Measurements from ENCODE around the gene ZCWPW1.
"Not testable (repeated sequence)": the region's sequence is repeated elsewhere in the genome, so short reads cannot be mapped to it uniquely, and the experiment has no call there.

ZCWPW1 gene

DNA sequence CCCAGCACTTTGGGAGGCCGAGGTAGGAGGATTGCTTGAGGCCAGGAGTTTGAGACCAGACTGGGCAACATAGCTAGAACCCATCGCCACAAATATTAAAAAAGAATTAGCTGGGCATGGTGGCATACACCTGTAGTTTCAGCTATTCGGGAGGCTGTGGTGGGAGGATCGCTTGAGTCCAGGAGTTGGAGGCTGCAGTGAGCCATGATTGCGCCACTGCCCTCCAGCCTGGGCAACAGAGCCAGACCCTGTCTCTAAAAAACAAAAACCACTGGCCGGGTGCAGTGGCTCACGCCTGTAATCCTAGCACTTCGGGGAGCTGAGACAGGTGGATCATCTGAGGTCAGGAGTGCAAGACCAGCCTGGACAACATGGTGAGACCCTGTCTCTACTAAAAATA lies 25.4 kb upstream of the ZCWPW1 start:
- not testable (repeated sequence) for DNase-seq

DNA sequence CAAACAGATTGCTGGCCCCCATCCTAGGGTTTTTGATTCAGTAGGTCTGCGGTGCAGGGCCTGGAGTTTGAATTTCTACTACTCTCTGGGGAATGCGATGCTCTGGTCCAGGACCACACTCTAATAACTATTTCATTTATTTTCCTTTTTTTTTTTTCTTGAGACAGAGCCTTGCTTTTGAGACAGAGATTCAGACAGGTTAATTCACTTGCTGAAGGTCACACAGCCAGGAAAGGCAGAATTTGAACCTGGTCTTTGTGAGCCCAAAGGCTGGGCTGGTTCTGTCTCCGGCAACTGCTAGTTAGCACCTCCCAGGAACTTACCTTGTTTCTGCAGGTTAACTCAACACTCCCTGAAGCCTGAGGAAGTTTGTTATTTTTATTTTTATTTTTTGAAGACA lies 24.0 kb upstream of the ZCWPW1 start:
- no peak for DNase-seq

DNA sequence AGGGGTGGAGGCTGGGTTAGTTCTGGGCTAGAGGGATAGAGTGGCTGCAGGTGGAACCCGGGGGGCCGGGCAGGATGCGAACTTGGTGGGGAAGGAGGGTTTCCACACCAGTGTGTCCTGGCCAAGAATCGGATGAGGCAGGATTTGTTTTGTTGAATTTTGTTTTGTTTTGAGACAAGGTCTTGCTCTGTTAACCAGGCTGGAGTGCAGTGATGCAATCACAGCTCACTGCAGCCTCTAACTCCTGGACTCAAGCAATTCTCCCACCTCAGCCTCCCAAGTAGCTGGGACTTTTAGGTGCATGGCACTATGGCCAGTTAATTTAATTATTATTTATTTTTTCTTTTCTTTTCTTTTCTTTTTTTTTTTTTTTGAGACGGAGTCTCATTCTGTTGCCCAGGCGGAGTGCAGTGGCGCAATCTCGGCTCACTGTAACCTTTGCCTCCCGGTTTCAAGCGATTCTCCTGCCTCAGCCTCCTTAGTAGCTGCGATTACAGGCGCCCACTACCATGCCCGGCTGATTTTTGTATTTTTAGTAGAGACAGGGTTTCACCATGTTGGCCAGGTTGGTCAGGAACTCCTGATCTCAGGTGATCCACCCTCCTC lies 20.8 kb upstream of the ZCWPW1 start:
- no peak for DNase-seq

DNA sequence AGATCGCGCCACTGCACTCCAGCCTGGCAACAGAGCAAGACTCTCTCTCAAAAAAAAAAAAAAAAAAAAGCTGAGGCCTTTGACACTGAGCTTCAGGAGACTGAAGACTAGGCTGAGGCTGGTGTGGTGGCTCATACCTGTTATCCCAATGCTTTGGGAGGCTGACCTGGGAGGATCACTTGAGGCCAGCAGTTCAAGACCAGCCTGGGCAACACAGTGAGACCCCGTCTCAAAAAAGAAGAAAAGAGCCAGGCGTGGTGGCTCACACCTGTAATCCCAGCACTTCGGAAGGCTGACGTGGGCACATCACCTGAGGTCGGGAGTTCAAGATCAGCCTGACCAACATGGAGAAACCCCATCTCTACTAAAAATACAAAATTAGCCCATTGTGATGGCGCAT lies 18.9 kb upstream of the ZCWPW1 start:
- not testable (repeated sequence) for DNase-seq

DNA sequence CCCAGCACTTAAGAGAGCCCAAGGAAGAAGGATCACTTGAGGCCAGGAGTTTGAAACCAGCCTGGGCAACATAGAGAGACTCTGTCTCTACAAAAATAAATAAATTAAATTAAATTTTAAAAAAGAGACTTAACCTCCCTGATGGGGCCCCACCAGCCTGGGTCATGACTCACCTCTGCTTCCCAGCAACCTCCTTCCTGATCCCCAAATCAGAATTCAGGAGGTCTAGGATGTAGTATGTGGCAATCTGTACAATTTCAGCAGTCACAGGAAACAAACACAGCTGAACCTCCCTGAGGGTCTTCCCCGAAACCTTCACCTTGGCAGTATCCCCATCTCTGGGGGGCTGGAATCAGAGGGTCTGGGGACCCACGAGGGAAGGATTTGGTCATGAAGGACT lies 17.5 kb upstream of the ZCWPW1 start:
- DNase-seq = peak; percentile 61

DNA sequence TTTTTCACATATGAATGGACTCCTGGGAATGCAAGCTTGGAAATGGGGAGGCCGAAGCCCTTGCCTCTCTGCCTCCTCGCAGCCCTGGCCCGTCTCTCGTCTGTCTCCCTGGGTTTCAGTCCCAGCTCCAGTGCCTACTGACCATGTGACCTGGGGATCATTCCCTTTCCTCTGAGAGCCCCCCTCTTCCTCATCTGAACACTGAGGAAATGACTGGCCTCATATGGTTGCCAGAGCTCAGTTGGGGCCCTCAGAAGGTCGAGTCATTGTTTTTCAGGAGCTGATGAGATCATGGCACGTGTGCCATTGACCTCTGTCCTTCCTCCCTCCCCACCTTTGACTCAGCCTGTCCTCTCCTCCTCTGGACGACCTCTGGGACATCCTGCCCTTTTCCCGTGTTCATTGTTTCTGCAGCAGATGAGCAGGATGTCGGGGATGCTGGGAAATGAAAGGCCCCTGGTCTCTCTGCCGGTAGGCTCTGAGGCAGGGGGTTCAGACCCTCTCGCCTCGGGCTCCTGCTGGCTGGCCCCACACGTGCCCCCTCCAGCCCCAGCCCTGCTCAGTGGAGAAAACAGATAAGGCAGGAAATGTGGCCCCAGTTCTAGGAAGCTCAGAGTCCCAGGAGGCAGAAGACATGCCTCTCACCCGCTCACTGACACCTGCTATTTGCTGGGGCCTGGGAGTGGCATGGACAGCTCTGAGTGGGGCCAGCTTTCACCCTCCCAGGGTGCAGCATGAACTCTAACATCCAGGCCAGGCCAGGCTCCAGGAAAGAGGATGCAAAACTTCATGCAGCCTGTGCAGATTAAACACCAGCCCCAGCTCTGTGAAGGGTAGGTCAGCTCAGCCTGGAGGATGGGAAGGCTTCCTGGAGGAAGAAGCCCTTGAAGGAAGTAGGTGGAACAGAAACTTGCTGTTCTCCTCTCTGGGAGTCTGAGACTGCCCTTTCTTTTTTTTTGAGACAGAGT lies 16.1 kb upstream of the ZCWPW1 start:
- peak; percentile 52 for DNase-seq

DNA sequence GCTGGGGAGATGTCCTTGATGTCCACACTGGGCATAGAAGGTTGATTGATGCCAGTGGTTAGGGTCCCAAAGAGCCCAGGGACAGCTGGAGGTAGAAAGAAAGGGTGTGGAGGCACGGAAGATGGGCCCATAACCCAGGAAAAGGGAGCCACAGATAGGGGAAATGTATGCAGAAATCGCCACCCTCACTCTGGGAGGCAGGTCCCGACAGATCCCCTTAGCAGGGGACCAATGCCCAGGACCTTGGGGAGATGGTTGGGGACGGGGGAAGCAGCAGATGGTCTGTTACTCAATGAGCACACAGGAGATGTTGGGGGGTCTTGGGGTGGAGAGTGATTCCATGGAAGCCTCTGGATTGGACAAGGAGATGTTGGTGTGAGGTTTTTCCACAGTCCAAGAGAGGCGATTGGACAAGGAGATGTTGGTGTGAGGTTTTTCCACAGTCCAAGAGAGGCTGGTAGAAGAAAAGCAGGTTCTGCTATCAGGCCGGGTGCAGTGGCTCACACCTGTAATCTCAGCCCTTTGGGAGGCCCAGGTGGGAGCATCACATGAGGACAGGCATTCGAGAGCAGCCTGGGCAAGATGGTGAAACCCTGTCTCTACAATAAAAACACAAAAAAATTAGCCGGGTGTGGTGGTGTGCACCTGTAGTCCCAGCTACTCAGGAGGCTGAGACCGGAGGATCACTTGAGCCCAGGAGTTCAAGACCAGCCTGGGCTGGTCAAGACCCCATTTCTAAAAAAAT lies 14.8 kb upstream of the ZCWPW1 start:
- DNase-seq = no peak

DNA sequence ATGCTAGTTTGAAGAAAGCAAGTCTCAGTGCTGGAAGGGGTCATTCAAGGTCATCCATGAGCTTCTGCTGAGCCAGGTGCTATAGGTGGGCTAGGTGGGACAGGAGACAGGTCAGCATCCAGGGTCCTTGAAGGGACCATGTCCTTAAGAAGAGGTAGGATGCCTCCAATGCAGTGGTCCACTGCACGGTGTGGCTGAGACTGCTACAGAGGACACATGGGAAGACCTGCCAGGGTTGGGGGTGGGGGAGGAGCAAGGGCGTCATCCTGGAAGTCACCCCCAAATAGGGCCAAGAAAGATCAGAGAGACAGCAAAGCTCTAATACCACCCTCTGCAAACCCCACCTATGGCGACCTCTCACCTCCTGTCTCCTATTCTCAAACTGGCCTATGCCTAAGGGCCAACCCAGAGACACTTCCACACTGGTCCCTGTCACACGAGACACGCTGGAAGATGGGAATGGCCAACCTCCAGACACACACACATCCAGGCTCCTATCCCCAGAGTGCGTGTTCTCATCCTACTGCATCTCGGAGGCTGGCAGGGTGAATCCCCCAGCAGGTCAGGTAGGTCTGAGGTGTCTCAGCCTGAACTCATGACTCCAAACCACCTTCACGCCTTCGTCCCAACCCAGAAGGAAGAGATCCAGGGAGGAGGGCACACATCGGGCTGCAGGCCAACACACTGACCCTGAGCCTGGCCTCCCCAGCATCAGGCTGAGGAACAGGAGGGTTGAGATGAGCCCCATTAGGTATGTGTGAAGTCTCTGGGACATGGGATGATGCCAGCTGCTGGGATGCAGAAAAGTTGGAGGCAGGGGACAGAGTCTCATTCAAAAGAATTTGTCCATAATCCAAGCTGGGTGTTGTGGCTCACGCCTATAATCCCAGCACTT lies 13.4 kb upstream of the ZCWPW1 start:
- no peak for DNase-seq

DNA sequence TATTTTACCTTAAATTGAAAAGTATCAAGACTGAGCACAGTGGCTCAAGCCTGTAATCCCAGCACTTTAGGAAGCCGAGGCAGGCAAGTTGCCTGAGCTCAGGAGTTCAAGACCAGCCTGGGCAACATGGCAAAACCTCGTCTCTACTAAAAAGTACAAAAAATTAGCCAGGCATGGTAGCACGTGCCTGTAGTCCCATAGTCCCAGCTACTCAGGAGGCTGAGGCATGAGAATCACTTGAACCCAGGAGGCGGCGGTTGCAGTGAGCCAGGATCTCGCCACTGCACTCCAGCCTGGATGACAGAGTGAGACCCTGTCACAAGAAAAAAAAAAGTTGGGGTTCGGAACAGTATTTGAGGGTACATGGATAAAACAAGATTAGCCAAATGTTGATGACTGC lies 10.7 kb upstream of the ZCWPW1 start:
- DNase-seq = not testable (repeated sequence)

DNA sequence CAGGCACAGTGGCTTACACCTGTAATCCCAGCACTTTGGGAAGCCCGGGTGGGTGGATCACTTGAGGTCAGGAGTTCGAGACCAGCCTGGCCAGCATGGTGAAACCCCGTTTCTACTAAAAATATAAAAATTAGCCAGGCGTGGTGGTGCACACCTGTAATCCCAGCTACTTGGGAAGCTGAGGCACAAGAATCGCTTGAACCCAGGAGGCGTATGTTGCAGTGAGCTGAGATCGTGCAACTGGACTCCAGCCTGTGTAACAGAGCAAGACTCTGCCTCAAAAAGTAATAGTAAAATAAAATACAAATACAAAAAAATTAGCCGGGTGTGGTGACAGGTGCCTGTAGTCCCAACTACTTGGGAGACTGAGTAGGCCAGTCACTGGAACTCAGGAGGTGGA lies 10.2 kb upstream of the ZCWPW1 start:
- DNase-seq = not testable (repeated sequence)

DNA sequence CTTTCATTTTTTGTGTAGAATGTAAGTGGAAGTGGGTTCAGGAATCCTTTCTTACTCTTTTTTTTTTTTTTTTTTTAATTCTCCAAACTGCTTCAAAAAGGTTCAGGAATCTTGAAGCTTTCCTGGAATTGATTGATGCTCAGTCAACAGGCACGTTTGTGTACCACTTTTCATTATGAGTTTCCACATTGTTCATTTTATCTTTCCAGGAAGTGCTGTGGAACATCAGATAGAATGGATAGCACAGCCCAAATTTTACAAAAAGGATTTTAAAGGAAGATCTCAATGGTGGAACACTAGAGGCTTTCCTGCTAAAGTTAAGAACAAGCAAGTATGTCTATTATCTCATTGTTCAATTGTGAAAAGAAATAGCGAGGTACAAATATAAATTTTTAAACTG lies 9.7 kb upstream of the ZCWPW1 start:
- DNase-seq = no peak

DNA sequence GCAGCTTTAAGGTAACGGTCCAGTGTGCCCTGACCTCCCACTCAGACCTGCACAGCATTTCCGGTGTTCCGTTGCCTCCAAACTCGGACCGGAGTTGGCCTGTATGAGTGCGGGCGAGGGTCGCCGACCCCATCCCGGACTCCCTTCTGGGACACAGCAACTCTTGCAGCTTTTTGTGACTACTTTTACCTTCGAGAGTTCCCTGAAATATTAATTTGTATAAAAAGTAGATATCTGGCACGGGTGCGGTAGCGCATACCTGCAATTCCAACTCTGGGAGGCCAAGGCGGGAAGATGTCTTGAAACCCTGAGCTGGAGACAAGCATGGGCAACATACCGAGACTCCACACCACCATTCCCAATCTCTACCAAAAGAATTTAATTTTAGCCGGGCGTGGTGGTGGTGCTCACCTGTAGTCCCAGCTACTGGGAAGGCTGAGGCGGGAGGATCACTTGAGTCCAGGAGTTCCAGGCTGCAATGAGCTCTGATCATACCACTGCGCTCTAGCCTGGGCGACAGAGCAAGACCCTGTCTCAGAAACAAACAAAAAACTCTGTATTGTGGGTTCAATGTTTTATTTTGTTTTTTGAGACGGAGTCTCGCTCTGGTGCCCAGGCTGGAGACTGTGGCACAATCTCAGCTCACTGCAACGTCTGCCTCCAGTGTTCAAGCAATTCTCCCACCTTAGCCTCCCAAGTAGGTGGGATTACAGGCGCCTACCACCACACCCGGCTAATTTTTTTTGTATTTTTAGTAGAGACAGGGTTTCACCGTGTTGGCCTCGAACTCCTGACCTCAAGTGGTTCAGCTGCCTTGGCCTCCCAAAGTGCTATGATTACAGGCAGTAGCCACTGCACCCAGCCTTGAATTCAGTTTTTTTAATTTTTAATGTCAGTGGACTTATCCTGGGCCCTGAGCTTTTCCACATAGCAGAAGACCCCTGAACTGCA lies 8.9 kb upstream of the ZCWPW1 start:
- DNase-seq = no peak

DNA sequence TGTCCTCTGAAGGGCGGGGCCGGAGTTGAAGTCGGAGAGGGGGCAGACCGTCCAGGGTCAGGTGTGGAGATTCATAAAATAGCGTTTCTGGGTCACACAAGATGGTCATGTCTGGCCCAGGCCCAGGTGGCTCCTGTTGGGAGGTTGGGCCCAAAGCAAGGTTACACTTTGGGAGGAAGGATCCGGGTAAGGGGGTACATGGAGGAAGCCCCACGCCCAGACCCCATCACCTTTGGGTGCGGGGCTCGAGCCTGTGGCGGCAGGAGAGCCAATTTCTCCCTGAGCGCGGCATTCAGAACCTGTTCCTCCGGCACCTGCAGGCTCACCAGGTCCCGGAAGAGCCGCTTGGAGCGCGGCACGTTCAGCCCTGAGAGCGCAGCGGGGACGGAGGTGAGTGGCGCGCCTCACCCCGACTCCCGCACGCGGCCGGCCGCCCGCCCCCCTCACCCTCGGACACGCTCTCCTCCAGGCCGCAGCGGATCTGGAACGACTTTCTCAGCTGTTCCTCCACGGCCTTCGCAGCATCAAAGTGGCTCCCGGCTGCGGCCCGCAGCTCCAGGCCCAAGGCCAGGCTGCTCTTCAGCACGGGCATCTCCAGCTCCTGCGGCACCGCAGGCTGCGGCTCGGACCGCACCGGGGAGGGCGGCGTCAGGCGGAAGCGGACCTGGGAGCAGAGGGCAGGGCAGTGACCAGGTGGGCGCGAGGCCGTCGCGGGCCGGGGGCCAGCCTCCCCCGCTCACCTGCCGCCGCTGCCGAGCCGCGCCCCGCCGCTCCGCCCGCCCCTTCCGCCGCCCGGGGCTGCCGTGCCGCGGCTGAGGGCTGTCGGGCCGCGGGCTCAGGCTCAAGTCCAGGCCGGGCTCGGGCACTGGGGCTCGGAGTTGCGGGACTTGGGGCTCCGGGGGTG lies 7.2 kb upstream of the ZCWPW1 start:
- no peak for DNase-seq

DNA sequence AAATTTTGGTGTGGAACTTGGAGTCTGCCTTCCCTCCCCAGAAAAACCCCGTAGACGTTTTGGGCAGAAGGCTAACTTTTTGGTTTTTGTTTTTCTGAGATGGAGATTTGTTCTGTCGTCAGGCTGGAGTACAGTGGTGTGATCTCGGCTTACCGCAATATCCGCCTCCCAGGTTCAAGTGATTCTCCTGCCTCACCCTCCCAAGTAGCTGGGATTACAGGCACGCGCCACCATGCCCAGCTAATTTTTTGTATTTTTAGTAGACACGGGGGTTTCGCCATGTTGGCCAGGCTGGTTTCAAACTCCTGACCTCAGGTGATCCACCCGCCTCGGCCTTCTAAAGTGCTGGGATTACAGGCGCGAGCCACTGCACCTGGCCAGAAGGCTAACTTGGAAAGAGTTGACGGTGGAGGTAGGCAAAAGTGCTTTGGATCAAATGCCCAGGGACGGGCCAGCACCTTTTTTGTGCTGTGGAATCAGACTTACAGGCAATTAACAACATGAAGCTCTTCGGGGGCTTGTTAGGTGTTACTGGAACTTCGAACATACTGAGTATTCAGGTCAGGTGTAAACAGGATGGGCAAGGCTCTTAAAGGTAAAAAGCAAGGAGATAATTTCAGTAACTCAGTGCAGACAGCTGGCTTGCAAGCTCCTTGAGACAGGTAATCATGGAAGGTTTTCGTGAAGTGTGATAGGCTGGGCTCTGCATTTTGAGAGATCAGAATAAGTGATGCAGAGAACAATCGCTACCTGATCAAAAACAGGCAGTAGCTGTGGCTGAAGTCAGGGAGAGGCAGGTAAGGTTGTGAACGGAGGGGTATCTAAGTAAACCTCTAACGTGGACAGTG lies 6.0 kb upstream of the ZCWPW1 start:
- DNase-seq = no peak

DNA sequence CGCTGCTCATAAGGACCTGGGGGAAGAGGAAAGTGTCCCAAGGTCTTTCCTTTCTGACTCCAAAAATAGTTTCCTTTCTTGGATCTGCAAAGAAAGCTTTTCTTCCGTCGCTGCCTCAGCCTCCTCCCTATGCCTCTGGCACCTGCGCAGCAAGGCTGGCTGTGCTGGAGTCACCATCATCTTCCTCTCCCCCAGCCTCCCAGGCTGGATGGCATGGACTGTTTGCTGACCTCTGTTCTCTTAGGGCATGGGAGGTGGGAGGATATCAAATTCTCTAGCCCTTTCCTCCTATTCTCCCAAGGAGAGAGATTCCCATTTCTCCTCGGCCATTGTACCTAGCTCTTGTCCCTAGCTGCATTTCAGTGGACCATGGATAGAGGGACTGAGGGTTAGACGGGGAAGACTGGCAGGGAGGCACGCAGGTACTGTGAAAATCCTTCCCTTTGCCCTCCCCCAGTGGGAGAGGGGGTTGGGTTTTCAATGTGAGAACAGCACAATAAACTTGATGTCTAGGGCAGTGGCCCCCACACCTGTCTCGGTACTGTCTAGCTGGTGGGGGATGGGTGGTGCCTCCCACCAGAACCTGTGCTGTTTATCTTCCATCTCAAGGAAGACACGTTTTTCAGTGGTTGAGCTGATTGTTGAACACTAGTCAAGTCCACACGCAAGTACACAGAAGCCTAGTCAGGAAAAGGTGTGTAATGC lies 5.2 kb upstream of the ZCWPW1 start:
- DNase-seq = no peak

DNA sequence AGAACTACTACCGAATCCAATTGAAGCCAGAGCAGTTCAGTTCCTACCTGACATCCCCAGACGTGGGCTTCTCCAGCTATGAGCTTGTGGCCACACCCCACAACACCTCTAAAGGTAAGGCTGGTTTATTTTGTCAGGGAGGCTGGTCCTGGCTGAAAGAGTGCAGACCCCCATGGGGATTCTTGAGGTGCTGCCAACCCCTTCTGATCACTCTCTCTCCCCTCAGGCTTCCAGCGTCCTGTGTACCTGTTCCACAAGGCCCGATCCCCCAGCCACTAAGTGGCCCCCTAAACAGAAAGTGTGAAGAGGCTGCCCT lies 4.7 kb upstream of the ZCWPW1 start:
- no peak for DNase-seq

DNA sequence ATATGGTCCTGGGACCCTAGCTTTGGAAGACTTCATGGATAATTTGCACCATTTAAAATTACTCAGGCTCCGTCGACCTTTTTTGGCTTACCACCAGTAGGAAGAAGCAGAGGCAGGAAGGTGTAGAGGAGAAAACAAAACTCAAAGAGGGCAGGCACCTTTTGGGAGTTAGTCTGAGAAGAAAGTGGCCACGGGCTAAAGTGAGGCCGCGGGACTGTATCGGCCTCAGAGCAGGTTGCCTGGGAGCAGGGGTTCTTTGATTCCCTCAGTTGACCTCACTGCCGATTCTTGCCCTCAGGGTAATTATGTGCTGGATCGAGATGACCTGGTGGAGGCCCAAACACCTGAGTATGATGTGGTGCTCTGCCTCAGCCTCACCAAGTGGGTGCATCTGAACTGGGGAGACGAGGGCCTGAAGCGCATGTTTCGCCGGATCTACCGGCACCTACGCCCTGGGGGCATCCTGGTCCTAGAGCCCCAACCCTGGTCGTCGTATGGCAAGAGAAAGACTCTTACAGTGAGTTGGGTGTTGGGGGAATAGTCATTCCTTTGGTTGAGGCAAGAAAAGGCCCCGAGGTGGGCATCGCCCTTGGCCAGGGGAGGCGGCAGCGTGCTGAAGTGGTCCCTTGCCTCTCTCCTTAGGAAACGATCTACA lies 4.2 kb upstream of the ZCWPW1 start:
- no peak for DNase-seq

DNA sequence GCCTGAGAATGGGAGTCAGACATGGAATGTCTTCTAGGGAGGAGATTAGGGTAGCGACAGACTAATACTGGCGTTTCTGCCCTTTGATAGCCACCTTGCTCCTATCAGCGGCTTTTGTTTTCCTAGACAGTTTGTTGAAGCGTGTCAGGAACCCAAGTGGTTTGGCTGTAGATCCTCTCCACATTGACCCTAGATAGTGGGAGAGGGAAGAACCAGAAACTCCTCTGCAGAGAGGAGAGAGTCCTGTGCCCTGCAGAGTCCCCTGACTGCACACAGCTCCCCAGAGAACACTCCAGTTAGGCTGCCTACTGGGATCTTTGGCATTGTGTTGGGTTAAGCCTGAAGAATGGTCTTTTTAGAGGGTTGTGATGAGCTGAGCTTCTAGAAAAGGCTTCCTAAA lies 3.5 kb upstream of the ZCWPW1 start:
- DNase-seq = no peak
